ENCODE results near the gene PUM1.

Gene PUM1

GRCh38 chr1:30882678-30883388 is 182.7 kb downstream of the PUM1 start:
- no peak overlapping the region for H3K9ac ChIP-seq
- TF ChIP-seq, protein P1, sequence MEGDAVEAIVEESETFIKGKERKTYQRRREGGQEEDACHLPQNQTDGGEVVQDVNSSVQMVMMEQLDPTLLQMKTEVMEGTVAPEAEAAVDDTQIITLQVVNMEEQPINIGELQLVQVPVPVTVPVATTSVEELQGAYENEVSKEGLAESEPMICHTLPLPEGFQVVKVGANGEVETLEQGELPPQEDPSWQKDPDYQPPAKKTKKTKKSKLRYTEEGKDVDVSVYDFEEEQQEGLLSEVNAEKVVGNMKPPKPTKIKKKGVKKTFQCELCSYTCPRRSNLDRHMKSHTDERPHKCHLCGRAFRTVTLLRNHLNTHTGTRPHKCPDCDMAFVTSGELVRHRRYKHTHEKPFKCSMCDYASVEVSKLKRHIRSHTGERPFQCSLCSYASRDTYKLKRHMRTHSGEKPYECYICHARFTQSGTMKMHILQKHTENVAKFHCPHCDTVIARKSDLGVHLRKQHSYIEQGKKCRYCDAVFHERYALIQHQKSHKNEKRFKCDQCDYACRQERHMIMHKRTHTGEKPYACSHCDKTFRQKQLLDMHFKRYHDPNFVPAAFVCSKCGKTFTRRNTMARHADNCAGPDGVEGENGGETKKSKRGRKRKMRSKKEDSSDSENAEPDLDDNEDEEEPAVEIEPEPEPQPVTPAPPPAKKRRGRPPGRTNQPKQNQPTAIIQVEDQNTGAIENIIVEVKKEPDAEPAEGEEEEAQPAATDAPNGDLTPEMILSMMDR (conservative IDR thresholded peaks at IDR 0.05; ENCODE audit: low read depth, low read length), result no peak

More at GRCh38 chr1:30882678-30883388, 182.7 kb downstream of the PUM1 start:
- Histone ChIP-seq H3K4me1 (ENCODE audit: low read depth, poor library complexity, severe bottlenecking) (peaks cover 4% of the 10 kb centered on the region), H4K20me1 (ENCODE audit: insufficient read depth) (no peaks in the 10 kb centered on the region), H3K27ac (no peak overlapping the region), H3K4me2 (no peak overlapping the region), H3K36me3 (ENCODE audit: insufficient read depth) (no peaks in the 10 kb centered on the region), H3K4me3 (IDR thresholded peaks at IDR 0.05; ENCODE audit: insufficient read depth, low read depth, low read length) (no peak overlapping the region), H3K79me2 (ENCODE audit: insufficient read depth, low read depth) (no peaks in the 10 kb centered on the region), H2AFZ (ENCODE audit: low read depth) (no peak overlapping the region), H3K27me3 (ENCODE audit: insufficient read depth, low read depth) (peaks cover 25% of the 10 kb centered on the region; the same call in 1 of the 2 replicates)

Data from KMS-11 (cell line).